Activated CD4-positive, alpha-beta memory T cell treated with anti-CD3 and anti-CD28 coated beads, Interleukin-2, amount 10 ng/mL, durations not matched to agents 7 days and 5 days (primary cell): Measurements from ENCODE around the gene NOP58. TPM values are rescaled to one million over a fixed set of nuclear protein-coding genes. Genes with fewer than 3 reads are reported as not detected.
"Not testable (repeated sequence)": the region's sequence is repeated elsewhere in the genome, so short reads cannot be mapped to it uniquely, and the experiment has no call there.

Experiments
- CTCF ChIA-PET: fragments of 350-600 bp; sonication (Branson Sonifier 250); formaldehyde crosslinking; loops from one replicate; lab custom pipeline; 2021; ENCODE audit warnings: antibody characterized with exemption, inconsistent platforms; lab: Charles Lee
- POLR2A ChIA-PET: fragments of 350-600 bp; sonication (Branson Sonifier 250); formaldehyde crosslinking; loops from one replicate; lab custom pipeline; 2021; ENCODE audit warnings: antibody characterized with exemption; lab: Charles Lee
- DNase-seq: peaks from one replicate; pipeline ENCODE4 v3.0.0-alpha.2; 2020
- H3K27ac Mint-ChIP-seq: one replicate; pipeline ENCODE4 v1.8.0; 2021; ENCODE audit warnings: mild to moderate bottlenecking, mixed read lengths
- H3K27me3 Mint-ChIP-seq: one replicate; pipeline ENCODE4 v1.8.0; 2021; ENCODE audit warnings: mixed read lengths
- H3K36me3 Mint-ChIP-seq: one replicate; pipeline ENCODE4 v1.8.0; 2021; ENCODE audit warnings: low read depth, mixed read lengths
- H3K4me1 Mint-ChIP-seq: one replicate; pipeline ENCODE4 v1.8.0; 2021; ENCODE audit warnings: mixed read lengths
- H3K4me3 Mint-ChIP-seq: one replicate; pipeline ENCODE4 v1.8.0; 2021; ENCODE audit warnings: mild to moderate bottlenecking, mixed read lengths
- H3K9me3 Mint-ChIP-seq: one replicate; pipeline ENCODE4 v1.8.0; 2021; ENCODE audit warnings: mixed read lengths
- total RNA-seq, 2 experiments: library from RNA; stranded (reverse); gene quantifications; one replicate each; pipeline ENCODE4 v1.2.3, GENCODE V29; 2021

NOP58 gene
- total RNA-seq, 2 experiments from 2014 or later, result 103 to 108 TPM

DNA sequence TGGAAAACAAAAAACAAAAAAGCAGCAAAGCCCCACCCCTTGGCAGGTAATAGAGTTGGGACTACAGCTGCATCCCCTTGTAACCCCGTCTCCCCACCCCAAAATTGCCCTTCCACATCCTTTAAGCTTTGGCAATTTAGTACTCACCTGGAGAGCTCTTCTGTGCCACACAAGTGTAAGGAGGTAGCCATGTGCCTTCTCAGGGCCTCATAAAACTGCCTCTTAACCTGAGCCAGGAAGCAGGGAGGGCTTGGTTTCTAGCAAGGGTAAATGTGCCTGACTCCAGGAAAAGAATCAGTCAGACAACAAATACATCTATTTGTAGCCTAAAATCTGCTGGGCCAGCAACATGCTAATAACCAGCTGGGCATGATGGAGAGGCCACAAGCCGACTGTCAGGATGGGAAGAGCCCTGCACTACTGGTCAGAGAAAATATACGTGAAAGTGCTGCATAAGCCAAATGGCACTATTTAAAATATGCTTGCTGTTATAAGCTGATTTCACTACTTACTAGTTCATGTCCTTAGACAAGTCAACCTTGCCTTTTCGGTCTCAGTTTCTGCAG, 46.3 kb downstream of the NOP58 start:
- Mint-ChIP-seq H3K4me1 (no peaks in the 10 kb centered on the region), H3K27me3 (no peaks in the 10 kb centered on the region), H3K9me3 (no peaks in the 10 kb centered on the region), H3K27ac (no peak overlapping the region), H3K36me3 (peaks cover 24% of the 10 kb centered on the region), H3K4me3 (no peak overlapping the region)
- no peak for DNase-seq
- POLR2A ChIA-PET, result interaction anchor here (0.9 to 1.5 kb wide), 3 partner anchors 10 to 45 kb away, joined by 3 to 4 read pairs (median 3); no protein-coding TSS in a partner anchor
- CTCF ChIA-PET, result no interaction called here

DNA sequence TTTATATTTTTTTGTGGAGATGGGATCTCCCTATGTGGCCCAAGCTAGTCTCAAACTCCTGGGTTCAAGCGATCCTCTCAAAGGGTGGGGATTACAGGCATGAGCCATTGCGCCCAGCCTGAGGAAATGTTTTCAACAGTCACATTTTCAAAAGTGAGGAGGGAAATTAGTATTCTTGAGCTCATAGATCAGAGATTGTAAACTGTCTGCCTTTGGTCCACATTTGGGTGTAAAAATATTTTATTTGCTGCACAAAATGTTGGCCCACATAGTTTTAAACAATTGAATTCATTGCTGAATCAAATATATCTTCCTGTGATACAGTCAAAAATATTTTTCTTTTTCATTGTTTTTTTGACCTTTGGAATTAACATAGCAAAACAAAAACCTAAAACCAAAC, 48.6 kb downstream of the NOP58 start:
- ChIA-PET POLR2A (no interaction called here), CTCF (no interaction called here)
- DNase-seq, result no peak
- peaks cover 18% of the 10 kb centered on the region for H3K36me3 Mint-ChIP-seq
- no peak overlapping the region for H3K4me3 Mint-ChIP-seq
- H3K27me3 Mint-ChIP-seq, result no peaks in the 10 kb centered on the region
- no peak overlapping the region for H3K27ac Mint-ChIP-seq
- H3K9me3 Mint-ChIP-seq, result no peaks in the 10 kb centered on the region
- H3K4me1 Mint-ChIP-seq, result no peaks in the 10 kb centered on the region

DNA sequence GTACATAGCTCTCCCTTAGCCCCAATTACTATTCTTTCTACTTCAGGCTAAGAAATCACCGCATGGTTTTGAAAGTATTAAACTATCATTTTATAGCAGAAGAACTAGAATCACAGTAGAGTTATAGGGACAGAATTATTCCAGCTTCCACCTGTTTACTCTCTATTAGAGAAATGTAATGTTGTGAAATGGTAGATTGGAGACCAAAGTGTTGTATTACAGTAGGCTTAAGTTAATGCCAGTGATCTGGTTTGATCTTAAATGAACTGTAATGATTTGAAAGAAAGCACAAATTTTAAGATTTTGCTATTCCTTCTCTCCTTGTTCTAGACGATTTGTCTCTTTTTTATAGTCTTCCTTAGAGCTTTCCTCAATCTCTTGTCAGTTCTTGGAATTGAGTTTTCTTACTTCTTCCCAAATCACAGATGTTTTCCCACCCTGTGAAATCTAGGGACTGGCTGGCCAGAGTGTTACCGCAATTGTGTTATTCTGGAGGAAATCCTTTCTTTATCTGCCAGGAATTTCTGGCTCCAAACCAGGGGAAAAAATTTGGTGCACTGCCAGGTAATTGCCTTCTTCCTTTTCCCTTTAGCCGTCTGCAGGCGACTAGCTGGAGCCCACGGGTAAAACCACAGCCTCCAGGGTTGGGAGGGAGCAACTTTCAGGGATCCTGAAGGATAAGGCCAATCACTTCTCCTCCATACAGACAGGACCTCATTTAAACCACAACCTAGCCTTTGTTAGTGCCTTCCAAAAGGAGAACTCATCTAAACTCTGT, 51.7 kb downstream of the NOP58 start:
- ChIA-PET POLR2A (no interaction called here), CTCF (no interaction called here)
- H3K9me3 Mint-ChIP-seq, result no peaks in the 10 kb centered on the region
- no peak overlapping the region for H3K4me3 Mint-ChIP-seq
- no peaks in the 10 kb centered on the region for H3K4me1 Mint-ChIP-seq
- peak overlapping the region; percentile 35 for H3K27ac Mint-ChIP-seq
- peaks cover 9% of the 10 kb centered on the region for H3K36me3 Mint-ChIP-seq
- H3K27me3 Mint-ChIP-seq, result no peaks in the 10 kb centered on the region
- no peak for DNase-seq

- H3K36me3 Mint-ChIP-seq, result peaks cover 22% of the 10 kb centered on the region
- H3K27me3 Mint-ChIP-seq, POLR2A ChIA-PET, H3K27ac Mint-ChIP-seq, H3K9me3 Mint-ChIP-seq, H3K4me1 Mint-ChIP-seq, H3K4me3 Mint-ChIP-seq, CTCF ChIA-PET, DNase-seq: not testable (repeated sequence)
These were observed 54.8 kb downstream of the NOP58 start for GRCh38 chr2:202320362-202320761.

DNA sequence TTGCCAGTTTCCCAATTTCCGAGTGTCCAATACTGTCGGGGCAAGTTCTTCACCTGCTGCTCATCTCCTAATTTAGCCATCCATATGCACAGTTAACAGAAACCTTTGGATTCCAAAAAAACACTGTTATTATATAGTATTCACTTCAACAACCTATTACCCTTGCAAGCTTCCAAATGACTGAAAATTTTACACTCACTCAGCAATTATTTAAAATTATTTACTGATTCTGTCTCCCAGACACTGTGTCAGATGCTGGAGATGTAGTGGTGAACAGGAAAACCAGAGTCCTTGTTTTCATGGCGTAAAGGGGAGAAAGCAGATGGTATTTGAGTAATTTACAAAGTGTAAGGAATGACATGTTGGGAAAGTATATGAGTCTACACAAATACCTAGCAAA, 56.9 kb downstream of the NOP58 start:
- CTCF ChIA-PET, result no interaction called here
- POLR2A ChIA-PET, result no interaction called here
- DNase-seq, result no peak
- Mint-ChIP-seq H3K27ac (no peak overlapping the region), H3K4me3 (no peak overlapping the region), H3K36me3 (peaks cover 30% of the 10 kb centered on the region), H3K9me3 (no peaks in the 10 kb centered on the region), H3K27me3 (no peaks in the 10 kb centered on the region), H3K4me1 (peaks cover 4% of the 10 kb centered on the region)

DNA sequence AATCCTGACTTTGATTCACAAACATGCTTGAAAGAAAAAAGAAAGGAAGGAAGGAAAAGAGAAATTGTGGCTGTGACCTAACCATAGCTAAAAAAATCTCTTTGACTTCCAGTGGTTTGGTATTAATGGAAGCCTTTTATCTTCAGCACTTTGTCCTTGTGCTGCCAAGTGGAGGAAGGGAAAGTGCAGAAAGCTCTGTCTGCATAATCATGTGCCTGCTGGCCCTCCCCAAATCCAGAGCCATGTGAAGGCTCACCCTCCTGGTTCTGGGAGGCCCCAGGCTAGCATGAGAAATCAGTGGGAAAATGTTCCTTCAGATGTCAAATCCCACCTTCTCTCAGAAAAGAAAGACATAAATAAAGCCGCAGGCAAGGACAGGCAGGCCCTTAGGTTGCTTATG, 62.3 kb downstream of the NOP58 start:
- Mint-ChIP-seq H3K4me3 (no peak overlapping the region), H3K27ac (no peak overlapping the region), H3K4me1 (peaks cover 4% of the 10 kb centered on the region), H3K9me3 (no peaks in the 10 kb centered on the region), H3K27me3 (no peaks in the 10 kb centered on the region), H3K36me3 (peaks cover 21% of the 10 kb centered on the region)
- ChIA-PET POLR2A (no interaction called here), CTCF (no interaction called here)
- DNase-seq, result no peak

DNA sequence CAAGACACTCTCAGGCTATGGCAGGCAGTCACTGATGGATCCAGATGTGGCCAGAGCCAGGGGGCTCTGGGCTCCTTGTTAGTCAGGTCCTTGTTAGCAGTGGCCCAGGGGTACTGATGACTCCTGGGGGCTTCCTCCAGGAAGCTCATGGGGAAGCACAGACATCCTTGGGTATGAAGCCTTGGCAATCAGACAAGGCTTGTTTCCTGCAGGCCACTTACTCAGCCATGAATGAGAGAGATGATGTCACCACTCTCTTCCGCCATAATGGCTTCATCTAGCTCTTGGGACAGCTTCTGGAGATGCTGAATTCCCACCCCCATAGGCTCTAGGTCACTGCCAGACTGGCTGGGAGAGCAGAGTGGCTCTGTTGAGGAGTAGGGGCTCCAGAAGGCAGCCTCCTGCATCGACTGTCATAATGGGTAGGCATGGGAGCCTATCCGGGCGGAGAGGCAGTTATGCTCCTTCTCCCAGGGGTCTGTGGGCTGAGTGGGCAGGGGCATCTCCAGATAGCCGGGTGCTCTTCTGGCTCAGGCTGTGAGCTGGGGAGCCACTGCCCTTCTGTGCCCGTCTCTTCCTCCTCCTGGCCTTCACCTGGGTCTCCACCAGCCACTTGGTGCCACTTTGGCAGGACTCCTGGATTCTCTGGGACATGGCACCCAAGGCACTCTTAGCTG, 70.4 kb downstream of the NOP58 start:
- ChIA-PET POLR2A (no interaction called here), CTCF (no interaction called here)
- Mint-ChIP-seq H3K36me3 (no peaks in the 10 kb centered on the region), H3K4me1 (no peaks in the 10 kb centered on the region), H3K27ac (no peak overlapping the region), H3K4me3 (no peak overlapping the region), H3K27me3 (no peaks in the 10 kb centered on the region), H3K9me3 (no peaks in the 10 kb centered on the region)
- DNase-seq, result no peak

DNA sequence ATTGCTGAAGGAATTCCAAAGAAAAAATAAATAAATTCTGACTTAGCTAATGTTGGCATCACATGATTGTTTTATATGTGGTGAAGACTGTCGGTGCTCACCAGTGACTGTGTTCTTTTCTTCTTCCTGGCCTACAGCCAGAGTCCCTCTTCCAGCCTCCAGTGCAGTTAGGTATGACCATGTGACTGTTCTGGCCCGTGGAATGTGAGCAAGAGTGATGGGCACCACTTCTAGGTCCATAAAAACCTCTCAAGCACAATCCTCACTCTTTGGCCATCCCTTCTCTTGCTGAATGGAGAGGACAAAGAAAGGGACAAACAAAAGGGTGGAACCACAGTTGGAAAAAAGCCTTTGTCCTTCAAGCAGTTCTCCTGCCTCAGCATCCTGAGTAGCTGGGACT, 71.6 kb downstream of the NOP58 start:
- Mint-ChIP-seq H3K4me1 (no peaks in the 10 kb centered on the region), H3K36me3 (no peaks in the 10 kb centered on the region), H3K27ac (no peak overlapping the region), H3K4me3 (no peak overlapping the region), H3K27me3 (no peaks in the 10 kb centered on the region), H3K9me3 (no peaks in the 10 kb centered on the region)
- CTCF ChIA-PET, result no interaction called here
- POLR2A ChIA-PET, result no interaction called here
- no peak for DNase-seq

GRCh38 chr2:202337706-202338346, 72.3 kb downstream of the NOP58 start:
- DNase-seq, result no peak
- Mint-ChIP-seq H3K27me3 (no peaks in the 10 kb centered on the region), H3K27ac (no peak overlapping the region), H3K4me3 (no peak overlapping the region), H3K9me3 (no peaks in the 10 kb centered on the region), H3K36me3 (no peaks in the 10 kb centered on the region), H3K4me1 (no peaks in the 10 kb centered on the region)
- ChIA-PET POLR2A (no interaction called here), CTCF (no interaction called here)

DNA sequence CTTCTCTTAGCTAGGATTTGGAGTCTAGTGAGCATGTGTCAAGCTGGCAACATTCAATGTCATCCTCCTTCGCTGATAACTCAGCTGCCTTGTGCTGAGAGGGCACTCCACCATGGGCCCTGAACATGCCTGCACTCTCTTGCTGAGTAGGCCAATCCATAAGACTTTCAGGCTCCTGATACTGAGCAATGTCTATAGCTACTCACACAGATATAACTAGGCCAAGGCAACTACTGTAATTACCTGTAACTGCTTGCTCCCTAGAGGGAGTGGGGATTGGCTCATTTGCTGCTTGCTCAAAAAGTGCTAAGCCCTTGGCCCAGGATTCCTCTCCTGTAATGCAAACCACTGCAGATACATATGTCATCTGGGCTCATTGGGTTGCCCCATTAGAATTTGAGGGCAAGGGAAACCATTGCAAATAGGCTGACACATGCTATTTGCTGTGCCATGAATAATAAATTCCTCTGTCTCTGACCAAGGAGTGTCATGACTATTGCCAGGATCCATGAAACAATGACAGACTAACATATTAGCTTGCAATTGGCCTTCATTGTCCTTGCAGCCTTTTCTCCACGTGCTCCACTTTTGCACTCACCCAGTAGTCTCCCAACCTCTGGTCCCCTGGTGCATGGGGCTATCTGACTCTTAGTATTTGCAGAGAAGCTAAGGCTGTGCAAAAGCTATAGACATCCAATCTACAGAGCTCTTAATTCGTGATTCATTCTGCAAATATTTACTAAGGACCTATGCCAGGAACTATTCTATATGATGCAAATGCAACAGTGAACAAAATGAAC, 73.7 kb downstream of the NOP58 start:
- H3K4me3 Mint-ChIP-seq, result no peak overlapping the region
- H3K27me3 Mint-ChIP-seq, result no peaks in the 10 kb centered on the region
- no peak overlapping the region for H3K27ac Mint-ChIP-seq
- no peaks in the 10 kb centered on the region for H3K4me1 Mint-ChIP-seq
- no peak for DNase-seq
- no peaks in the 10 kb centered on the region for H3K9me3 Mint-ChIP-seq
- no peaks in the 10 kb centered on the region for H3K36me3 Mint-ChIP-seq
- CTCF ChIA-PET, result no interaction called here
- POLR2A ChIA-PET, result no interaction called here

DNA sequence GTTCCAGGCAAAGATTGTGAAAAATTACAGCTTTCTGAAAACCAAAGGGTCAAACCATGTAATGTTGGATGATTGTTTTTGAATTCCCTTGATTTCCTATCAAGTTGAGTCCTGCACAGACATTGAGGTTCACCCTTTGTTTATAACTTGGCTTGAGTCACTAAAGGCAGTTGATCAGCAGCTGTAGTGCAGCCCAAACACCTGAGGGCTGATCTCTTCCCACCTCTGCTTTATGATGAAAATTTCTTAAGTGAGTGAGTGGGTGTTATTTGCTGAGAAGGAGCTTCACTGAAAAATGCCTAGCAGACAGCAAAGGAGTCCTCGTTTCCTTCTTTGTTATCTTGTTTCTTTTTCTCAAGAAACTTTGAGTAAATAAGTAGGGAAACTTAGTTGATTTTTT, 78.6 kb downstream of the NOP58 start:
- CTCF ChIA-PET, result no interaction called here
- H3K4me3 Mint-ChIP-seq, result no peak overlapping the region
- H3K27me3 Mint-ChIP-seq, result no peaks in the 10 kb centered on the region
- POLR2A ChIA-PET, result no interaction called here
- no peak overlapping the region for H3K27ac Mint-ChIP-seq
- no peaks in the 10 kb centered on the region for H3K36me3 Mint-ChIP-seq
- no peaks in the 10 kb centered on the region for H3K4me1 Mint-ChIP-seq
- no peaks in the 10 kb centered on the region for H3K9me3 Mint-ChIP-seq
- no peak for DNase-seq

DNA sequence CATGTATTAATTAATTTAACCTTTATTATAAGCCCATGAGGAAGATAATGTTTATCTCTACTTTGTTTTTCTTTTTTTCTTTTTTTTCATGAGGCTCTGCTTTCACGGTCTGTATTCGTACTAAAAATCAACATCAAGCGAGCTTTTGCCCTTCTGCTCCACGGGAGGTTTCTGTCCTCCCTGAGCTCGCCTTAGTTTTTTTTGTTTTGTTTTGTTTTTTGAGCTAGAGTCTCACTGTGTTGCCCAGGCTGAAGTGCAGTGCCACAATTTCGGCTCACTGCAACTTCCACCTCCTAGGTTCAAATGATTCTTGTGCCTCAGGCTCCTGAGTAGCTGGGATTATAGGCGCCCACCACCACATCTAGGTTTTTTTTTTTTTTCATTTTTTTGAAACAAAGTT, 80.6 kb downstream of the NOP58 start:
- CTCF ChIA-PET, result no interaction called here

More for the DNA sequence above, 80.6 kb downstream of the NOP58 start:
- Mint-ChIP-seq H3K4me3 (no peak overlapping the region), H3K27me3 (no peaks in the 10 kb centered on the region), H3K27ac (no peak overlapping the region), H3K4me1 (no peaks in the 10 kb centered on the region), H3K9me3 (no peaks in the 10 kb centered on the region), H3K36me3 (no peaks in the 10 kb centered on the region)
- POLR2A ChIA-PET, result no interaction called here
- no peak for DNase-seq
